OCI-LY3 (cell line): ENCODE results near the gene SNUPN.

Experiments
- H2AFZ ChIP-seq: fragments of 200-600, 300-600 bp; shearing (Covaris generic); 2 replicates; pipeline ENCODE4 v1.6.0; 2014; ENCODE audit warnings: antibody characterized with exemption, low read depth, low read length
- H3K27ac ChIP-seq: fragments of 200-600, 300-600 bp; sonication (generic); 2 replicates; pipeline ENCODE4 v1.5.1; 2014; ENCODE audit warnings: mild to moderate bottlenecking, low read length, moderate library complexity, mixed read lengths
- H3K27me3 ChIP-seq: fragments of 200-600, 300-600 bp; sonication (generic); 2 replicates; pipeline ENCODE4 v1.6.1; 2014; ENCODE audit warnings: low read depth, low read length, mixed read lengths
- H3K36me3 ChIP-seq: fragments of 200-600, 300-600 bp; sonication (generic); replicated peaks from 2 replicates; pipeline ENCODE3; 2014; ENCODE audit warnings: low read depth, low read length, mixed read lengths
- H3K4me1 ChIP-seq: fragments of 300-600, 200-600 bp; sonication (generic); 2 replicates; pipeline ENCODE4 v1.6.1; 2014; ENCODE audit warnings: low read length, mixed read lengths
- H3K4me2 ChIP-seq: fragments of 200-600, 300-600 bp; sonication (generic); 2 replicates; pipeline ENCODE4 v1.6.1; 2014; ENCODE audit warnings: low read length, mixed read lengths
- H3K4me3 ChIP-seq: fragments of 300-600, 200-600 bp; sonication (generic); 2 replicates; pipeline ENCODE4 v1.5.1; 2014; ENCODE audit warnings: antibody characterized with exemption, mild to moderate bottlenecking, low read length, moderate library complexity
- H3K79me2 ChIP-seq: fragments of 300-600, 200-600 bp; shearing (Covaris generic); 2 replicates; pipeline ENCODE4 v1.6.1; 2014; ENCODE audit warnings: mild to moderate bottlenecking, low read length, mixed read lengths
- H3K9ac ChIP-seq: fragments of 300-600, 200-600 bp; shearing (Covaris generic); 2 replicates; pipeline ENCODE4 v1.6.0; 2014; ENCODE audit warnings: mild to moderate bottlenecking, low read length, moderate library complexity
- H3K9me3 ChIP-seq: fragments of 200-600, 300-600 bp; shearing (Covaris generic); 2 replicates; pipeline ENCODE4 v1.6.1; 2014; ENCODE audit warnings: low read length, mixed read lengths; ENCODE audit not compliant: insufficient read depth
- H4K20me1 ChIP-seq: fragments of 200-600, 300-600 bp; sonication (generic); 2 replicates; pipeline ENCODE4 v1.6.1; 2016; ENCODE audit warnings: low read length, mixed read lengths; ENCODE audit not compliant: insufficient read depth
- CTCF ChIP-seq: fragments of 200-600, 300-600 bp; sonication (generic); IDR thresholded peaks from 2 replicates; pipeline ENCODE4 v1.5.1; 2014; ENCODE audit warnings: antibody characterized with exemption, low read length, low read depth
- EZH2phosphoT487 ChIP-seq: fragments of 200-600 bp; shearing (Covaris generic); IDR thresholded peaks from 2 replicates; pipeline ENCODE4 v1.6.1; 2018; ENCODE audit warnings: antibody characterized with exemption, mixed run types, low read depth

Gene SNUPN

GRCh38 chr15:75578948-75579920 lies 46.3 kb downstream of the SNUPN start, which contains the start of gene PTPN9:
PTPN9 (minus strand) TSS chr15:75579315; CDS start chr15:75578776, 539 bp downstream.
- TF ChIP-seq EZH2phosphoT487 (no peak), CTCF (peak; percentile 34)
- H3K4me3 ChIP-seq: peak within 1 kb of the TSS; percentile 93
- H3K9ac ChIP-seq: peak within 1 kb of the TSS; percentile 91

DNA sequence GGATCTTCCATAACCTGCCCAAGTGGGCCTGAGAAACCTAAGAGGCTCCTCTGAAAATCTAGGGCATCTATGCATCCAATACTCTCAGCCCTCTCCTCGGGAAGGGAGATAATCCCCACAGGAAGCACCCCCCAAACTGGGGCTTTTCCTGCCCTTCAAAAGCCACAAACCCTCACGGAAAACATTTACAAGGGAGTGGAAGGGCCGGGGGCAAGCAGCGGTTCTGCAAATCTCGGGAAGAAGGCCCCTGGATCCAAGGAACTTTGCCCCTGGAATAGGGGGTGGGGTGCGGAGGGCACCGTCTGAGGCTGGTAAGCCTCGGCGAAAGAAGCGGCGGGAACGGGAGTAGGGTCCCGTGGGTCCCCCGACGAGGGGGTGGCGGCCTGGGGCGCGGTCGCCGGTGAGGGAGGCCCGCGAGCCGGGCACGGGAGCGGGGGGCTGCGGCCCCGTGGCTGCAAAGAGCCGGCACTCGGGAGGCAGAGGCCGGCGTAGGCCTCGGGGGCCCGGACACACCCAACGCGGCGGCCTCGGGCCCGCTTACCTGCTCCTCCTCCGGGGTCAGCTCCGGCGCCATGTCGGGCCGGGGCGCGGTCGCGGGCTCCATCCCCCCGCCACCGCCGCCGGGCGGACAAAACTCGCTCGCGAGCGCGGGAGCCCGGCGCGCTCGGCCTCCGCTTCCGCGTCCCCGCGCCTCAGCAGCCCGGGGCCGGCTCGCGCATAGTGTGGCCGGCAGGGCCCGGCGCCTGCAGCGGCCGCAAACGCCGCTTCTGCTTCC lies 47.2 kb downstream of the SNUPN start:
- Histone ChIP-seq H2AFZ (peak overlapping the region; percentile 16; the same call in 1 of the 2 replicates), H3K9ac (peak overlapping the region; percentile 91), H3K79me2 (peaks cover 48% of the 10 kb centered on the region), H3K4me1 (peaks cover 16% of the 10 kb centered on the region), H3K4me2 (peak overlapping the region; percentile 81), H3K27me3 (no peaks in the 10 kb centered on the region), H4K20me1 (peaks cover 12% of the 10 kb centered on the region), H3K27ac (peak overlapping the region; percentile 46), H3K4me3 (peak overlapping the region; percentile 93), H3K36me3 (no peaks in the 10 kb centered on the region), H3K9me3 (no peaks in the 10 kb centered on the region)
- TF ChIP-seq EZH2phosphoT487 (no peak), CTCF (no peak)

More at GRCh38 chr15:75578948-75579920, 46.3 kb downstream of the SNUPN start, which contains the start of gene PTPN9:
- H3K4me2 ChIP-seq: peak within 1 kb of the TSS; percentile 89
- no peaks in the 10 kb centered on the region for H3K9me3 ChIP-seq
- no peaks in the 10 kb centered on the region for H3K36me3 ChIP-seq
- H3K27me3 ChIP-seq: no peaks in the 10 kb centered on the region
- peak within 1 kb of the TSS; percentile 81 for H2AFZ ChIP-seq
- peak within 1 kb of the TSS; percentile 46 for H3K27ac ChIP-seq
- H3K79me2 ChIP-seq: peaks cover 39% of the 10 kb centered on the region
- H4K20me1 ChIP-seq: peaks cover 7% of the 10 kb centered on the region; the same call in 1 of the 2 replicates
- H3K4me1 ChIP-seq: peaks cover 16% of the 10 kb centered on the region

DNA sequence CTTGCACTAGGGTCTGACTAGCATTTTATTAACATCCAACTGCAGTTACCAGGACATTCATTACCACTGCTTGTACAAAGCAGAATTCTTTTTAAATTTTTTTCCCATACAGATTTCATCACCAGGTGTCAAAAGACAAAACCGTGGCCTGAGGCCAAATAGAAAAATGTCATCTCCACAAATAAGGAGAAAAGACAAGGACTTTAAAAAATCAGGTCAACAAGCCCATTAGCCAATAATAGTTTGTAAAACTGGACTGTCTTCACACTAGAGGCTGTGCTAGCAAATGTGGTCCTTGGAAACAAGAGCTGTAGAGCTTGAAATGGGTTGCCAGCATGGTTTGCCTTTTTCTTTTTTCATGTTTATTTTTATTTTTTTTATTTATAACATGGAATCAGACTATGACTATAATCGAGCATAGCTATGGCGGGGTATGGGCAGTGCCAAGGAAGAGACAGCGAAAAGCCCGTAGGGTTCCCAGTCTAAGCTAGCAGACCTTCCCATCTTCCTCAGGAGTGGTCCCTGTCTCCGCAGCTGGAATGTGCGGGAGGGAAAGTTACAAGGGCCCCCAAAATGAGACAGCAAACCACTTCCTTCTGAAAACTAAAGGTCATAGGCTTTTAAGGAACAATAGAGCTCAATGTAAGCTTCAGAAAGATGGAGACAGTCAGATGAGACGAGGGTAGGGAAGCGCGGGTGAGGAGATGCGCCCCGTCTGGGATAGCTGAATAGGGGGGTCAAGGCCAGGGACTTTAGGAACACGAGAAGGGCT lies 47.9 kb downstream of the SNUPN start:
- peaks cover 55% of the 10 kb centered on the region for H3K79me2 ChIP-seq
- peaks cover 16% of the 10 kb centered on the region for H3K4me1 ChIP-seq
- peak overlapping the region; percentile 46 for H3K27ac ChIP-seq
- H3K4me3 ChIP-seq: peak overlapping the region; percentile 93
- H3K9me3 ChIP-seq: no peaks in the 10 kb centered on the region
- TF ChIP-seq EZH2phosphoT487 (no peak), CTCF (no peak)
- peak overlapping the region; percentile 91 for H3K9ac ChIP-seq
- H3K36me3 ChIP-seq: peaks cover 4% of the 10 kb centered on the region
- peak overlapping the region; percentile 81 for H3K4me2 ChIP-seq
- H3K27me3 ChIP-seq: no peaks in the 10 kb centered on the region
- peak overlapping the region; percentile 12; the same call in 1 of the 2 replicates for H2AFZ ChIP-seq
- H4K20me1 ChIP-seq: peaks cover 18% of the 10 kb centered on the region
